GM23338 (cell line): Measurements from ENCODE around the gene SORCS2. TPM values are rescaled to one million over a fixed set of nuclear protein-coding genes. Genes with fewer than 3 reads are reported as not detected.

Source experiments
- ATAC-seq: fragments of 200-7000 bp; cut with Tn5 transposase; 3 replicates; pipeline ENCODE4 v1.9.1; 2020
- DNase-seq: peaks from one replicate; pipeline ENCODE4 v3.0.0-alpha.2; 2015; ENCODE audit warnings: low spot score
- H2AFZ ChIP-seq: fragments of 200-600 bp; sonication (generic); 2 replicates; pipeline ENCODE4 v1.8.0; 2016; ENCODE audit warnings: antibody characterized with exemption, mild to moderate bottlenecking, moderate library complexity
- H3F3A ChIP-seq: fragments of 200-600 bp; sonication (generic); replicated peaks from 2 replicates; pipeline ENCODE4 v1.8.0; 2017; ENCODE audit warnings: antibody characterized with exemption, mixed run types, low read depth
- H3K27ac ChIP-seq: fragments of 200-600 bp; sonication (generic); 2 replicates; pipeline ENCODE4 v1.6.1; 2016; ENCODE audit warnings: low read depth
- H3K27me3 ChIP-seq: fragments of 200-600 bp; sonication (generic); 2 replicates; pipeline ENCODE4 v1.8.0; 2016; ENCODE audit warnings: mild to moderate bottlenecking, mixed run types, moderate library complexity; ENCODE audit not compliant: insufficient read depth
- H3K36me3 ChIP-seq: fragments of 200-600 bp; sonication (generic); 2 replicates; pipeline ENCODE4 v1.8.0; 2016; ENCODE audit warnings: mild to moderate bottlenecking; ENCODE audit not compliant: insufficient read depth
- H3K4me1 ChIP-seq: fragments of 200-600 bp; sonication (generic); 2 replicates; pipeline ENCODE4 v1.8.0; 2016; ENCODE audit warnings: mild to moderate bottlenecking, moderate library complexity; ENCODE audit not compliant: insufficient read depth
- H3K4me2 ChIP-seq: fragments of 200-600 bp; sonication (generic); 2 replicates; pipeline ENCODE4 v1.7.1; 2017; ENCODE audit warnings: mixed run types
- H3K4me3 ChIP-seq: fragments of 200-600 bp; sonication (generic); 2 replicates; pipeline ENCODE4 v1.6.1; 2016; ENCODE audit warnings: mixed run types
- H3K79me2 ChIP-seq: fragments of 200-600 bp; sonication (generic); replicated peaks from 2 replicates; pipeline ENCODE4 v1.8.0; 2017; ENCODE audit warnings: mild to moderate bottlenecking; ENCODE audit not compliant: insufficient read depth
- H3K9me2 ChIP-seq: fragments of 200-600 bp; sonication (generic); 2 replicates; pipeline ENCODE4 v1.8.0; 2017; ENCODE audit not compliant: insufficient read depth
- H4K20me1 ChIP-seq: fragments of 200-600 bp; sonication (generic); replicated peaks from 2 replicates; pipeline ENCODE4 v1.8.0; 2017; ENCODE audit warnings: mild to moderate bottlenecking; ENCODE audit not compliant: insufficient read depth
- H3K27ac Mint-ChIP-seq: 2 replicates; pipeline ENCODE4 v1.8.0; 2020; ENCODE audit warnings: inconsistent platforms, mild to moderate bottlenecking, moderate library complexity, mixed read lengths
- H3K27me3 Mint-ChIP-seq: 3 replicates; pipeline ENCODE4 v1.8.0; 2022; ENCODE audit warnings: low read depth, mild to moderate bottlenecking, moderate library complexity, mixed read lengths, inconsistent platforms; ENCODE audit not compliant: insufficient read depth, poor library complexity
- H3K36me3 Mint-ChIP-seq: 3 replicates; pipeline ENCODE4 v1.8.0; 2021; ENCODE audit warnings: low read depth, mild to moderate bottlenecking, inconsistent platforms, moderate library complexity, mixed read lengths
- H3K4me1 Mint-ChIP-seq: 3 replicates; pipeline ENCODE4 v1.8.0; 2020; ENCODE audit warnings: mild to moderate bottlenecking, inconsistent platforms, mixed read lengths
- H3K4me3 Mint-ChIP-seq: 3 replicates; pipeline ENCODE4 v1.8.0; 2021; ENCODE audit warnings: moderate library complexity, mild to moderate bottlenecking, inconsistent platforms, mixed read lengths
- H3K9me3 Mint-ChIP-seq: 3 replicates; pipeline ENCODE4 v1.8.0; 2020; ENCODE audit warnings: moderate library complexity, mild to moderate bottlenecking, inconsistent platforms, mixed read lengths
- EZH2phosphoT487 ChIP-seq: fragments of 200-600 bp; sonication (generic); IDR thresholded peaks from one replicate; pipeline ENCODE4 v1.8.1; 2018; ENCODE audit warnings: antibody characterized with exemption; ENCODE audit not compliant: unreplicated experiment
- NANOG ChIP-seq: IDR thresholded peaks from 2 replicates; pipeline ENCODE4 v1.6.1; 2016; ENCODE audit warnings: antibody characterized with exemption, borderline replicate concordance
- POLR2AphosphoS5 ChIP-seq: IDR thresholded peaks from 2 replicates; pipeline ENCODE4 v1.6.1; 2016; ENCODE audit warnings: antibody characterized with exemption, low read depth
- polyA plus RNA-seq: library from polyadenylated mRNA; unstranded; fragments of >200 nt; fragmentation: Nextera tagmentation; extraction: Ambion mirVana; gene quantifications from 2 replicates; pipeline ENCODE4 v1.2.1, GENCODE V29; 2016
- total RNA-seq: library from RNA; depleted of rRNA; stranded (reverse); fragments of >200 nt; shearing (Covaris generic); gene quantifications from 2 replicates; pipeline ENCODE4 v1.2.3, GENCODE V29; 2014
- TF ChIP-seq, protein P1 (sequence below): IDR thresholded peaks from 2 replicates; pipeline ENCODE4 v1.6.1; 2016; ENCODE audit warnings: antibody characterized with exemption
- TF ChIP-seq, protein P2 (sequence below): IDR thresholded peaks from one replicate; pipeline ENCODE4 v1.6.1; 2018; ENCODE audit warnings: antibody characterized with exemption; ENCODE audit not compliant: unreplicated experiment
- TF ChIP-seq, protein P3 (sequence below), 2 experiments: fragments of 200-600 bp in 1 of 2; sonication (generic) in 1 of 2; conservative IDR thresholded peaks; 2 replicates each; pipeline versions ENCODE4 v1.5.1 to v1.6.1; 2016 to 2017; ENCODE audit warnings: antibody characterized with exemption in 2 of 2, low read depth in 2 of 2, mild to moderate bottlenecking in 2 of 2, moderate library complexity in 1 of 2

Gene SORCS2
- total and polyA plus RNA-seq, 2 experiments from 2014 or later, result 0.47 to 2.4 TPM

DNA sequence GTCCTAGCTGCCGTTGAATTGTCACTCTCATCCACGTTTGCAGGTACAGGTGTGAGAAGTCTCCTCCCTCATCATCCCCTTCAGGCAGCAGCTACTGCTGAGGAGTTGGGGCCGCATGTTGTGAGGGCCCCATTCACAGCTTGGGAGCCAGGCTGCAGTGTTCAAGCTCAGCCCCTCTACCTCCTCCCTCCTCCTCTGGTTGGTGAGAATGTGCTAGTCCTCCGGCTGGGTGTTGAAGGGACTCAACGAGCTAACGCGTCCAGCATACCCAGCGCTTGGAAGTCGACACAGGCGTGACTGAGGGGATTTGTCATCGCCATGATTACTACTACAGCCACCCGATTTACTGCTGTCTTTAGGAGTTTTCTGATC lies 324.4 kb downstream of the SORCS2 start (continued):
- TF ChIP-seq EZH2phosphoT487, result no peak

DNA sequence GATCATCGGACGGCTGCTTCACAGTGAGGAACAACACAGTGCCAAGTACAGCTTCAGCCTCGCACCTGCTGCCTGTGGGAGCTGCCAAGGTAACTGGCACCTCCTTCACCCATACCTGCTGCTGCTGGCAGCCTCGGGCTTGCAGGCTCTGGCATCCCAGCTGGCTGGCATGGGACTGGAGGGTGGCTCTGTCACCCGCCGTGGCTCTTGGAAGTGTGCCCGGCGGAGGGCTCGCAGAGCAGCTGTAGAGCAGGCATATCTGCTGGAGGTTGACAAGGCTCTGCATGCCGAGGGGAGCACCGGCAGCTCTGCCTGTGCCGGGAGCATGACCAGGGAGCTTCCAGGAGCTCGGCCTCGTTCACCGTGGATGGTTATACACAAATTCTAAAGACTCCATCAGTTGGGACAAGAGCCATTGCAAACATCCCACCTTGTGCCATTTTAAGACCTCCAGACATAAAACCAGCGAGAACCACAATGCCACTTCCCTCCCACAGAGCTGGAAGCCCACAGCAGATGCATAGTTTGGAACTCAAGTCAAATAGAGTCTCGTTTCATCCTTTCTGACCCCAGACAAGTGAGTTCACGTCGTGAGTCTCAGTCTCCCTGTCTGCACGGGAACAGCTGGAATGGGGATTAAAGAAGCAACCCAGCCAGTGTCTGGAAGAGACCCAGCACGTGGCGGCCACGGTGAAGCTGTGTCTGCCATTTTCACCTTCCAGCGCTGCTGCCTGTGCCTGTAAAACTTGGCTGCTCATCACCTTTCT lies 326.7 kb downstream of the SORCS2 start:
- Mint-ChIP-seq H3K9me3 (no peaks in the 10 kb centered on the region), H3K36me3 (no peaks in the 10 kb centered on the region), H3K27me3 (peaks cover 16% of the 10 kb centered on the region), H3K27ac (no peak overlapping the region), H3K4me1 (peaks cover 17% of the 10 kb centered on the region), H3K4me3 (no peak overlapping the region)
- Histone ChIP-seq H3K4me1 (no peaks in the 10 kb centered on the region), H3K27ac (no peak overlapping the region), H3K4me3 (no peak overlapping the region), H3K79me2 (no peaks in the 10 kb centered on the region), H3K9me2 (no peaks in the 10 kb centered on the region), H3K27me3 (no peaks in the 10 kb centered on the region), H4K20me1 (no peaks in the 10 kb centered on the region), H2AFZ (no peak overlapping the region), H3K4me2 (no peak overlapping the region), H3F3A (no peaks in the 10 kb centered on the region), H3K36me3 (no peaks in the 10 kb centered on the region)
- TF ChIP-seq, protein P1, sequence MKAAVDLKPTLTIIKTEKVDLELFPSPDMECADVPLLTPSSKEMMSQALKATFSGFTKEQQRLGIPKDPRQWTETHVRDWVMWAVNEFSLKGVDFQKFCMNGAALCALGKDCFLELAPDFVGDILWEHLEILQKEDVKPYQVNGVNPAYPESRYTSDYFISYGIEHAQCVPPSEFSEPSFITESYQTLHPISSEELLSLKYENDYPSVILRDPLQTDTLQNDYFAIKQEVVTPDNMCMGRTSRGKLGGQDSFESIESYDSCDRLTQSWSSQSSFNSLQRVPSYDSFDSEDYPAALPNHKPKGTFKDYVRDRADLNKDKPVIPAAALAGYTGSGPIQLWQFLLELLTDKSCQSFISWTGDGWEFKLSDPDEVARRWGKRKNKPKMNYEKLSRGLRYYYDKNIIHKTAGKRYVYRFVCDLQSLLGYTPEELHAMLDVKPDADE, result no peak
- TF ChIP-seq, protein P2, sequence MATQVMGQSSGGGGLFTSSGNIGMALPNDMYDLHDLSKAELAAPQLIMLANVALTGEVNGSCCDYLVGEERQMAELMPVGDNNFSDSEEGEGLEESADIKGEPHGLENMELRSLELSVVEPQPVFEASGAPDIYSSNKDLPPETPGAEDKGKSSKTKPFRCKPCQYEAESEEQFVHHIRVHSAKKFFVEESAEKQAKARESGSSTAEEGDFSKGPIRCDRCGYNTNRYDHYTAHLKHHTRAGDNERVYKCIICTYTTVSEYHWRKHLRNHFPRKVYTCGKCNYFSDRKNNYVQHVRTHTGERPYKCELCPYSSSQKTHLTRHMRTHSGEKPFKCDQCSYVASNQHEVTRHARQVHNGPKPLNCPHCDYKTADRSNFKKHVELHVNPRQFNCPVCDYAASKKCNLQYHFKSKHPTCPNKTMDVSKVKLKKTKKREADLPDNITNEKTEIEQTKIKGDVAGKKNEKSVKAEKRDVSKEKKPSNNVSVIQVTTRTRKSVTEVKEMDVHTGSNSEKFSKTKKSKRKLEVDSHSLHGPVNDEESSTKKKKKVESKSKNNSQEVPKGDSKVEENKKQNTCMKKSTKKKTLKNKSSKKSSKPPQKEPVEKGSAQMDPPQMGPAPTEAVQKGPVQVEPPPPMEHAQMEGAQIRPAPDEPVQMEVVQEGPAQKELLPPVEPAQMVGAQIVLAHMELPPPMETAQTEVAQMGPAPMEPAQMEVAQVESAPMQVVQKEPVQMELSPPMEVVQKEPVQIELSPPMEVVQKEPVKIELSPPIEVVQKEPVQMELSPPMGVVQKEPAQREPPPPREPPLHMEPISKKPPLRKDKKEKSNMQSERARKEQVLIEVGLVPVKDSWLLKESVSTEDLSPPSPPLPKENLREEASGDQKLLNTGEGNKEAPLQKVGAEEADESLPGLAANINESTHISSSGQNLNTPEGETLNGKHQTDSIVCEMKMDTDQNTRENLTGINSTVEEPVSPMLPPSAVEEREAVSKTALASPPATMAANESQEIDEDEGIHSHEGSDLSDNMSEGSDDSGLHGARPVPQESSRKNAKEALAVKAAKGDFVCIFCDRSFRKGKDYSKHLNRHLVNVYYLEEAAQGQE, result no peak
- no peak for TF ChIP-seq POLR2AphosphoS5
- ATAC-seq (no peak), DNase-seq (no peak)

DNA sequence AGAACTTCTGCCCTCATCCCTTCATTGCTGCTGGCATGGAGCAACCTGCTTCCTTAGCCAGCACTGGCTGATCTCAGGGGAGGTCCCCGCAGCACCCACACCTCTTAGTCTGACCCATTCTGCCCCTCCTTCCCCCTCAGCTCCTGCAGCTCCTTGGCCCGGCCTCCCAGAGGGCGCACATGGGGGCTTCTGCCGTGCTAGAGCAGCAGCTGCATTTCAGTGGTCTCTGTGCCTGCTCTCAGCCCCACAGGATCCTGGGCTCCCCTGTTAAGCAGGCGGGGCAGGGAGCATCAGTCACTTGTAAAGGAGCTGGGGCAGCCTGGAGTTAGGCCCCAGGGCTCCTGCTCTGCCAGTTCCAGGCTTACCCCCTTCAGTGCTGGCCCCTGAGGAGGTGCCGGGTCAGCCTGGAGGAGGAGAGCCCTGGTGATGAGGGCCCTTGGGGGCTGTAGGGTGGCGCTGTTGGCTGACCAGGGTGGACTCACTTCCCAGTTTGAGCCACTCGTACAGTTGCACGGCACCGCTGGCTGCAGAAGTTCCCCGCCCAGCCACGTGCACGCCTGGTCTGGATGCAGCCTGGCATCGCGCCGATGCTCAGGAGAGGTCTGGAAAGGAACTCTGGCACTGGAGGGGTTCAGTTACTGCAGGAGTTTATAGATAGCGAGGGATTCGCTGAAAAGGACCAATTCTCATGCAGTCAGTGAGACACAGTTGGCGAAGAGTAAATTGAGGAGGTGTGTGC lies 327.5 kb downstream of the SORCS2 start:
- Histone ChIP-seq H3K27ac (no peak overlapping the region), H3F3A (no peaks in the 10 kb centered on the region), H3K79me2 (no peaks in the 10 kb centered on the region), H3K36me3 (no peaks in the 10 kb centered on the region), H3K4me1 (no peaks in the 10 kb centered on the region), H3K27me3 (no peaks in the 10 kb centered on the region), H3K9me2 (no peaks in the 10 kb centered on the region), H2AFZ (no peak overlapping the region), H4K20me1 (no peaks in the 10 kb centered on the region), H3K4me3 (no peak overlapping the region), H3K4me2 (no peak overlapping the region)
- Mint-ChIP-seq H3K4me3 (no peak overlapping the region), H3K27me3 (peaks cover 15% of the 10 kb centered on the region), H3K4me1 (peaks cover 20% of the 10 kb centered on the region), H3K9me3 (no peaks in the 10 kb centered on the region), H3K27ac (no peak overlapping the region), H3K36me3 (no peaks in the 10 kb centered on the region)
- ATAC-seq (peak; percentile 21; the same call in 2 of the 3 replicates), DNase-seq (no peak)
- TF ChIP-seq, protein P3, sequence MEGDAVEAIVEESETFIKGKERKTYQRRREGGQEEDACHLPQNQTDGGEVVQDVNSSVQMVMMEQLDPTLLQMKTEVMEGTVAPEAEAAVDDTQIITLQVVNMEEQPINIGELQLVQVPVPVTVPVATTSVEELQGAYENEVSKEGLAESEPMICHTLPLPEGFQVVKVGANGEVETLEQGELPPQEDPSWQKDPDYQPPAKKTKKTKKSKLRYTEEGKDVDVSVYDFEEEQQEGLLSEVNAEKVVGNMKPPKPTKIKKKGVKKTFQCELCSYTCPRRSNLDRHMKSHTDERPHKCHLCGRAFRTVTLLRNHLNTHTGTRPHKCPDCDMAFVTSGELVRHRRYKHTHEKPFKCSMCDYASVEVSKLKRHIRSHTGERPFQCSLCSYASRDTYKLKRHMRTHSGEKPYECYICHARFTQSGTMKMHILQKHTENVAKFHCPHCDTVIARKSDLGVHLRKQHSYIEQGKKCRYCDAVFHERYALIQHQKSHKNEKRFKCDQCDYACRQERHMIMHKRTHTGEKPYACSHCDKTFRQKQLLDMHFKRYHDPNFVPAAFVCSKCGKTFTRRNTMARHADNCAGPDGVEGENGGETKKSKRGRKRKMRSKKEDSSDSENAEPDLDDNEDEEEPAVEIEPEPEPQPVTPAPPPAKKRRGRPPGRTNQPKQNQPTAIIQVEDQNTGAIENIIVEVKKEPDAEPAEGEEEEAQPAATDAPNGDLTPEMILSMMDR (conservative IDR thresholded peaks at IDR 0.05; ENCODE audit: low read depth in 2 of 2), result peak in 1 of 2 experiments; percentile 34; a peak in 2 of 4 replicates
- no peak for TF ChIP-seq NANOG
